WTC11 (cell line): Measurements from ENCODE around the gene TOR4A. TPM values are rescaled to one million over a fixed set of nuclear protein-coding genes. Genes with fewer than 3 reads are reported as not detected.

Experiments
- ATAC-seq: fragments of 200-7000 bp; cut with Tn5 transposase; 2 replicates; pipeline ENCODE4 v1.10.0; 2021; ENCODE audit warnings: mild to moderate bottlenecking, moderate library complexity
- CTCF ChIA-PET: fragments of 300-600 bp; sonication (Branson Sonifier 250); formaldehyde crosslinking; loops from one replicate; lab custom pipeline; 2021; ENCODE audit warnings: antibody characterized with exemption; lab: Charles Lee
- POLR2A ChIA-PET: fragments of 350-600 bp; sonication (Branson Sonifier 250); formaldehyde crosslinking; loops from one replicate; lab custom pipeline; 2021; ENCODE audit warnings: antibody characterized with exemption; lab: Charles Lee
- DNase-seq: peaks from one replicate; pipeline ENCODE4 v3.0.0; 2021; ENCODE audit warnings: low spot score
- H3K27ac Mint-ChIP-seq: 2 replicates; pipeline ENCODE4 v1.8.0; 2021; ENCODE audit warnings: mixed read lengths
- H3K27me3 Mint-ChIP-seq: 2 replicates; pipeline ENCODE4 v1.8.0; 2021; ENCODE audit warnings: low read depth, mild to moderate bottlenecking, moderate library complexity, mixed read lengths
- H3K36me3 Mint-ChIP-seq: 2 replicates; pipeline ENCODE4 v1.8.0; 2021; ENCODE audit warnings: mixed read lengths
- H3K4me1 Mint-ChIP-seq: 2 replicates; pipeline ENCODE4 v1.8.0; 2022; ENCODE audit warnings: mixed read lengths
- H3K4me3 Mint-ChIP-seq: 2 replicates; pipeline ENCODE4 v1.8.0; 2021; ENCODE audit warnings: mild to moderate bottlenecking, moderate library complexity, mixed read lengths
- H3K9me3 Mint-ChIP-seq: 2 replicates; pipeline ENCODE4 v1.8.0; 2021; ENCODE audit warnings: mixed read lengths
- AFF4 ChIP-seq: sonication (generic); formaldehyde crosslinking; IDR thresholded peaks from 2 replicates; pipeline ENCODE4 v1.8.1; 2023; ENCODE audit warnings: mild to moderate bottlenecking, missing genetic modification reagents, borderline replicate concordance
- ATF6 ChIP-seq: sonication (generic); formaldehyde crosslinking; IDR thresholded peaks from 2 replicates; pipeline ENCODE4 v1.8.1; 2023; ENCODE audit warnings: mild to moderate bottlenecking, missing genetic modification reagents
- CTCF ChIP-seq: fragments of 200-600 bp; IDR thresholded peaks from 2 replicates; pipeline ENCODE4 v1.8.0; 2022; ENCODE audit warnings: antibody characterized with exemption
- E2F1 ChIP-seq: sonication (generic); formaldehyde crosslinking; IDR thresholded peaks from 2 replicates; pipeline ENCODE4 v1.8.0; 2022; ENCODE audit warnings: mild to moderate bottlenecking, missing genetic modification reagents
- E2F5 ChIP-seq: sonication (generic); formaldehyde crosslinking; IDR thresholded peaks from 2 replicates; pipeline ENCODE4 v1.8.1; 2022; ENCODE audit warnings: mild to moderate bottlenecking, moderate library complexity, missing genetic modification reagents
- FOXP1 ChIP-seq: sonication (generic); formaldehyde crosslinking; IDR thresholded peaks from 2 replicates; pipeline ENCODE4 v1.8.0; 2022; ENCODE audit warnings: missing genetic modification reagents, mild to moderate bottlenecking, moderate library complexity, borderline replicate concordance
- HMGA2 ChIP-seq: fragments of 250-450 bp; sonication (Bioruptor Pico); IDR thresholded peaks from 2 replicates; pipeline ENCODE4 v1.4.0; 2021; ENCODE audit warnings: mild to moderate bottlenecking, moderate library complexity
- MLX ChIP-seq: sonication (generic); formaldehyde crosslinking; IDR thresholded peaks from 2 replicates; pipeline ENCODE4 v1.8.1; 2023; ENCODE audit warnings: mild to moderate bottlenecking, missing genetic modification reagents, moderate library complexity
- NR3C1 ChIP-seq: sonication (generic); formaldehyde crosslinking; conservative IDR thresholded peaks from 2 replicates; pipeline ENCODE4 v1.8.1; 2023; ENCODE audit warnings: low read depth, mild to moderate bottlenecking, missing genetic modification reagents
- RELA ChIP-seq: sonication (generic); formaldehyde crosslinking; IDR thresholded peaks from 2 replicates; pipeline ENCODE4 v1.8.1; 2022; ENCODE audit warnings: missing genetic modification reagents, mild to moderate bottlenecking, borderline replicate concordance
- ZNF138 ChIP-seq: sonication (generic); formaldehyde crosslinking; conservative IDR thresholded peaks from 2 replicates; pipeline ENCODE4 v1.8.1; 2022; ENCODE audit warnings: mild to moderate bottlenecking, moderate library complexity, missing genetic modification reagents
- ZNF512 ChIP-seq: sonication (generic); formaldehyde crosslinking; IDR thresholded peaks from 2 replicates; pipeline ENCODE4 v1.8.1; 2022; ENCODE audit warnings: missing genetic modification reagents, borderline replicate concordance
- ZNF532 ChIP-seq: fragments of 250-450 bp; sonication (Bioruptor Pico); IDR thresholded peaks from 2 replicates; pipeline ENCODE4 v1.9.0; 2021; ENCODE audit warnings: mild to moderate bottlenecking, borderline replicate concordance
- total RNA-seq: library from RNA; stranded (reverse); gene quantifications from 3 replicates; pipeline ENCODE4 v1.2.3, GENCODE V29; 2021

Gene TOR4A
- total RNA-seq, 1 experiment from 2014 or later, result 7.3 TPM

- ATAC-seq (no peak), DNase-seq (no peak)
- Mint-ChIP-seq H3K27ac (peak overlapping the region; percentile 32; the same call in 1 of the 2 replicates), H3K4me1 (peaks cover 9% of the 10 kb centered on the region), H3K36me3 (no peaks in the 10 kb centered on the region), H3K4me3 (no peak overlapping the region), H3K27me3 (no peaks in the 10 kb centered on the region), H3K9me3 (no peaks in the 10 kb centered on the region)
- CTCF ChIA-PET, result interaction anchor here (2.2 kb wide), 1 partner anchor 9 kb away, joined by 9 read pairs; the partner anchor contains the start of gene NRARP
- 0 out of 2 replicates have a peak, but pooled peaks have one; percentile 14 for TF ChIP-seq FOXP1 (CRISPR knock-in tag)
- TF ChIP-seq HMGA2, result no peak
- POLR2A ChIA-PET, result interaction anchor here (1.1 kb wide), 1 partner anchor 9 kb away, joined by 3 read pairs; the partner anchor contains the start of gene NRARP
Observed at GRCh38 chr9:137311171-137311985, 33.9 kb downstream of the TOR4A start.

GRCh38 chr9:137311986-137312851, 34.7 kb downstream of the TOR4A start:
- Mint-ChIP-seq H3K4me3 (no peak overlapping the region), H3K9me3 (no peaks in the 10 kb centered on the region), H3K27me3 (no peaks in the 10 kb centered on the region), H3K36me3 (no peaks in the 10 kb centered on the region), H3K27ac (no peak overlapping the region), H3K4me1 (peaks cover 10% of the 10 kb centered on the region)
- CTCF ChIA-PET, result interaction anchor here (0.9 to 2.9 kb wide), 4 partner anchors 9 to 111 kb away, joined by 3 to 15 read pairs (median 6); partner anchors contain the start of genes EXD3, NOXA1 and NRARP
- POLR2A ChIA-PET, result no interaction called here
- ATAC-seq, result no peak
- DNase-seq, result no peak
- TF ChIP-seq E2F1 (CRISPR knock-in tag), result no peak
- TF ChIP-seq ZNF512 (CRISPR knock-in tag), result no peak
- TF ChIP-seq ATF6 (CRISPR knock-in tag), result no peak
- no peak for TF ChIP-seq CTCF
- no peak for TF ChIP-seq NR3C1
- TF ChIP-seq AFF4 (CRISPR knock-in tag), result no peak
- no peak for TF ChIP-seq ZNF138 (CRISPR knock-in tag)
- no peak for TF ChIP-seq E2F5 (CRISPR knock-in tag)
- TF ChIP-seq RELA (CRISPR knock-in tag), result no peak
- TF ChIP-seq MLX (CRISPR knock-in tag), result no peak
- TF ChIP-seq ZNF532 (CRISPR knock-in tag), result no peak
